A549 (cell line): Measurements from ENCODE around the gene SNX20. TPM values are rescaled to one million over a fixed set of nuclear protein-coding genes. Genes with fewer than 3 reads are reported as not detected.

ENCODE experiments used
- ATAC-seq, 2 experiments: fragments of 200-7000 bp in 1 of 2; fragments of >200 bp in 1 of 2; cut with Nextera tagmentation in 1 of 2; cut with Tn5 transposase in 1 of 2; 3 replicates each; pipeline versions ENCODE4 v1.8.0 to v1.9.1; 2018 to 2020; ENCODE audit warnings: mild to moderate bottlenecking in 1 of 2, moderate library complexity in 1 of 2
- CTCF ChIA-PET: fragments of 300-600 bp; sonication (Branson Sonifier 250); formaldehyde crosslinking; extraction: SDS; loops from one replicate; lab custom pipeline; 2021; ENCODE audit warnings: antibody characterized with exemption, inconsistent platforms; lab: Yijun Ruan, JAX
- POLR2A ChIA-PET: fragments of 350-600 bp; formaldehyde crosslinking; extraction: SDS; loops from one replicate; lab custom pipeline; 2021; ENCODE audit warnings: antibody characterized with exemption, inconsistent platforms; lab: Yijun Ruan, JAX
- DNase-seq, 2 experiments: peaks; one replicate each; pipeline versions ENCODE4 v3.0.0 to v3.0.0-alpha.2; 2011 to 2016; ENCODE audit warnings: low read depth in 1 of 2, low spot score in 1 of 2
- FAIRE-seq: peaks from 2 replicates; lab custom pipeline; 2011; peaks lifted over from hg19 to GRCh38; lab: Jason Lieb, UNC
- H3K27ac ChIP-seq, 2 experiments: fragments of >200 bp; sonication (Bioruptor Twin); formaldehyde crosslinking; 3 replicates each; pipeline ENCODE4 v1.5.1; 2016 to 2017
- H3K4me1 ChIP-seq: fragments of >200 bp; sonication (Bioruptor Twin); formaldehyde crosslinking; 3 replicates; pipeline ENCODE4 v1.6.1; 2016
- H3K4me2 ChIP-seq: fragments of >200 bp; sonication (Bioruptor Twin); formaldehyde crosslinking; 3 replicates; pipeline ENCODE4 v1.6.1; 2016
- H3K4me3 ChIP-seq: fragments of >200 bp; sonication (Bioruptor Twin); formaldehyde crosslinking; 3 replicates; pipeline ENCODE4 v1.5.1; 2016
- H3K9me3 ChIP-seq: fragments of >200 bp; sonication (Bioruptor Twin); formaldehyde crosslinking; 3 replicates; pipeline ENCODE4 v1.6.1; 2016
- CBX2 ChIP-seq: fragments of 200-600 bp; sonication (generic); IDR thresholded peaks from 2 replicates; pipeline ENCODE4 v1.6.1; 2016; ENCODE audit warnings: low read depth, mild to moderate bottlenecking, borderline replicate concordance
- CEBPB ChIP-seq, 2 experiments: fragments of >200 bp in 1 of 2; sonication (Bioruptor Twin) in 1 of 2; formaldehyde crosslinking in 1 of 2; IDR thresholded peaks; 2 replicates each; pipeline ENCODE4 v1.6.1; 2012 to 2016
- EHF ChIP-seq: fragments of 250-450 bp; sonication (Bioruptor Pico); IDR thresholded peaks from 2 replicates; pipeline ENCODE4 v1.5.0; 2020; ENCODE audit warnings: mild to moderate bottlenecking
- EP300 ChIP-seq, 2 experiments: fragments of >200 bp; sonication (Bioruptor Twin); formaldehyde crosslinking; IDR thresholded peaks; 2 replicates in 1 of 2; 3 replicates in 1 of 2; pipeline ENCODE4 v1.6.1; 2016 to 2017
- ESRRA ChIP-seq: fragments of 150-350 bp; IDR thresholded peaks from 2 replicates; pipeline ENCODE4 v1.6.1; 2014; ENCODE audit warnings: mild to moderate bottlenecking, low read length, borderline replicate concordance
- FOXS1 ChIP-seq: fragments of 250-450 bp; sonication (Bioruptor Pico); IDR thresholded peaks from 2 replicates; pipeline ENCODE4 v1.5.0; 2020; ENCODE audit warnings: mild to moderate bottlenecking, moderate library complexity
- HOXA7 ChIP-seq: fragments of 250-450 bp; sonication (Bioruptor Pico); IDR thresholded peaks from 2 replicates; pipeline ENCODE4 v1.5.0; 2020; ENCODE audit warnings: mild to moderate bottlenecking, moderate library complexity
- MAFK ChIP-seq: fragments of 450-650 bp; IDR thresholded peaks from 2 replicates; pipeline ENCODE4 v1.6.1; 2014; ENCODE audit not compliant: partially characterized antibody
- MYC ChIP-seq: IDR thresholded peaks from 2 replicates; pipeline ENCODE4 v1.6.1; 2012; ENCODE audit warnings: mild to moderate bottlenecking, inconsistent platforms, low read length, improper control_type of control experiment, borderline replicate concordance
- POLR2AphosphoS2 ChIP-seq: conservative IDR thresholded peaks from 2 replicates; pipeline ENCODE4 v1.6.1; 2012; ENCODE audit warnings: low read length, improper control_type of control experiment, inconsistent platforms
- RCOR1 ChIP-seq: fragments of 150-350 bp; IDR thresholded peaks from 2 replicates; pipeline ENCODE4 v1.6.1; 2014; ENCODE audit warnings: antibody characterized with exemption, low read length, low read depth
- SMC3 ChIP-seq: fragments of >200 bp; sonication (Bioruptor Twin); formaldehyde crosslinking; IDR thresholded peaks from 3 replicates; pipeline ENCODE4 v1.6.1; 2018; ENCODE audit warnings: inconsistent platforms
- ZC3H11A ChIP-seq: fragments of 450-650 bp; IDR thresholded peaks from 2 replicates; pipeline ENCODE4 v1.6.1; 2014; ENCODE audit warnings: antibody characterized with exemption, mild to moderate bottlenecking
- WGBS: methylation state at CpG from one replicate; pipeline ENCODE4 v1.1.6; 2017; ENCODE audit errors: missing lambda C conversion rate; 5-methylcytosine and 5-hydroxymethylcytosine counted together
- polyA plus RNA-seq, 4 experiments: library from polyadenylated mRNA; depleted of rRNA in 3 of 4; stranded (reverse); fragments of >200 nt; fragmentation: RNase III in 1 of 4; extraction: RNeasy Plus Mini Kit Qiagen cat#74134 plus additional on column Dnase treatment in 1 of 4; gene quantifications; 2 replicates in 3 of 4; 3 replicates in 1 of 4; pipeline ENCODE4 v1.2.3, GENCODE V29; 2011 to 2017
- TF ChIP-seq, protein P1 (sequence below): fragments of 250-450 bp; sonication (Bioruptor Pico); IDR thresholded peaks from 2 replicates; pipeline ENCODE4 v1.5.0; 2021; ENCODE audit warnings: mild to moderate bottlenecking, moderate library complexity, borderline replicate concordance
- TF ChIP-seq, protein P2 (sequence below): IDR thresholded peaks from 2 replicates; pipeline ENCODE4 v1.6.1; 2012
- TF ChIP-seq, protein P3 (sequence below): fragments of 250-450 bp; sonication (Bioruptor Pico); IDR thresholded peaks from 2 replicates; pipeline ENCODE4 v1.5.0; 2020; ENCODE audit warnings: low read depth, mild to moderate bottlenecking, moderate library complexity
- TF ChIP-seq, protein P4 (sequence below): fragments of 150-350 bp; IDR thresholded peaks from 2 replicates; pipeline ENCODE4 v1.6.1; 2014; ENCODE audit warnings: low read depth, mild to moderate bottlenecking, low read length
- TF ChIP-seq, protein P5 (sequence below): fragments of 200-600 bp; sonication (generic); IDR thresholded peaks from 2 replicates; pipeline ENCODE4 v1.6.1; 2016; ENCODE audit warnings: antibody characterized with exemption, mild to moderate bottlenecking, moderate library complexity

SNX20 gene
- polyA plus RNA-seq, 2 of the 4 experiments (the other 2 are of a cell fraction), result not detected

DNA sequence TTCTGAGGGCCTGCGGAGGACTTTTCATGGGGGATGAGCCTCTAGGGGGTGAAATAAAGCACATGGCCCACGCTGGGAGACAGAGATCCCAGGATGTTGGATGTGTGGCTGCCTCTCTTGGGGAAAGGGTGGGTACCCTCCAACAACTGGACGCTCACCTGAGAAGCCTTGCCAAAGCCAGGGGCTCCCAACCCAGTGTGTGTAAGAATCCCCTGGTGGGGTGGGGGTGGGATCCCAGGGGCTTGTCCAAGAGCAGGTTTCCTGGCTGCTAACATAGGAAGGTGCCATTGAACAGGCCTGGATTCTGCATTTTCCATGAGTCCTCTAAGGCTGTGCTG lies 587 bp downstream of the SNX20 start:
- FAIRE-seq (no peak), DNase-seq (no peak), ATAC-seq (no peak)
- Histone ChIP-seq H3K4me3 (no peak overlapping the region), H3K9me3 (no peaks in the 10 kb centered on the region), H3K4me1 (no peaks in the 10 kb centered on the region), H3K4me2 (no peak overlapping the region), H3K27ac (no peak overlapping the region)
- WGBS, result 44% methylated on average over 3 of the region's 3 CpGs
- ChIA-PET CTCF (interaction anchor here (0.9 to 4.7 kb wide), 4 partner anchors 9 to 16 kb away, joined by 3 to 24 read pairs (median 14); no protein-coding TSS in a partner anchor), POLR2A (no interaction called here)
- TF ChIP-seq SMC3 (no peak), ESRRA (no peak), EP300 (IDR thresholded peaks at IDR 0.05) (no peak), CEBPB (IDR thresholded peaks at IDR 0.05) (no peak), MYC (no peak), MAFK (no peak), FOXS1 (CRISPR knock-in tag) (no peak), RCOR1 (no peak), CBX2 (no peak), HOXA7 (CRISPR knock-in tag) (no peak)
- TF ChIP-seq, protein P1, sequence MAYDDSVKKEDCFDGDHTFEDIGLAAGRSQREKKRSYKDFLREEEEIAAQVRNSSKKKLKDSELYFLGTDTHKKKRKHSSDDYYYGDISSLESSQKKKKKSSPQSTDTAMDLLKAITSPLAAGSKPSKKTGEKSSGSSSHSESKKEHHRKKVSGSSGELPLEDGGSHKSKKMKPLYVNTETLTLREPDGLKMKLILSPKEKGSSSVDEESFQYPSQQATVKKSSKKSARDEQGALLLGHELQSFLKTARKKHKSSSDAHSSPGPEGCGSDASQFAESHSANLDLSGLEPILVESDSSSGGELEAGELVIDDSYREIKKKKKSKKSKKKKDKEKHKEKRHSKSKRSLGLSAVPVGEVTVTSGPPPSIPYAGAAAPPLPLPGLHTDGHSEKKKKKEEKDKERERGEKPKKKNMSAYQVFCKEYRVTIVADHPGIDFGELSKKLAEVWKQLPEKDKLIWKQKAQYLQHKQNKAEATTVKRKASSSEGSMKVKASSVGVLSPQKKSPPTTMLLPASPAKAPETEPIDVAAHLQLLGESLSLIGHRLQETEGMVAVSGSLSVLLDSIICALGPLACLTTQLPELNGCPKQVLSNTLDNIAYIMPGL (CRISPR knock-in tag), result no peak
- TF ChIP-seq, protein P2, sequence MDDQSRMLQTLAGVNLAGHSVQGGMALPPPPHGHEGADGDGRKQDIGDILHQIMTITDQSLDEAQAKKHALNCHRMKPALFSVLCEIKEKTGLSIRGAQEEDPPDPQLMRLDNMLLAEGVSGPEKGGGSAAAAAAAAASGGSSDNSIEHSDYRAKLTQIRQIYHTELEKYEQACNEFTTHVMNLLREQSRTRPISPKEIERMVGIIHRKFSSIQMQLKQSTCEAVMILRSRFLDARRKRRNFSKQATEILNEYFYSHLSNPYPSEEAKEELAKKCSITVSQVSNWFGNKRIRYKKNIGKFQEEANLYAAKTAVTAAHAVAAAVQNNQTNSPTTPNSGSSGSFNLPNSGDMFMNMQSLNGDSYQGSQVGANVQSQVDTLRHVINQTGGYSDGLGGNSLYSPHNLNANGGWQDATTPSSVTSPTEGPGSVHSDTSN, result no peak
- TF ChIP-seq, protein P3, sequence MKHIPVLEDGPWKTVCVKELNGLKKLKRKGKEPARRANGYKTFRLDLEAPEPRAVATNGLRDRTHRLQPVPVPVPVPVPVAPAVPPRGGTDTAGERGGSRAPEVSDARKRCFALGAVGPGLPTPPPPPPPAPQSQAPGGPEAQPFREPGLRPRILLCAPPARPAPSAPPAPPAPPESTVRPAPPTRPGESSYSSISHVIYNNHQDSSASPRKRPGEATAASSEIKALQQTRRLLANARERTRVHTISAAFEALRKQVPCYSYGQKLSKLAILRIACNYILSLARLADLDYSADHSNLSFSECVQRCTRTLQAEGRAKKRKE (CRISPR knock-in tag), result no peak
- TF ChIP-seq, protein P4, sequence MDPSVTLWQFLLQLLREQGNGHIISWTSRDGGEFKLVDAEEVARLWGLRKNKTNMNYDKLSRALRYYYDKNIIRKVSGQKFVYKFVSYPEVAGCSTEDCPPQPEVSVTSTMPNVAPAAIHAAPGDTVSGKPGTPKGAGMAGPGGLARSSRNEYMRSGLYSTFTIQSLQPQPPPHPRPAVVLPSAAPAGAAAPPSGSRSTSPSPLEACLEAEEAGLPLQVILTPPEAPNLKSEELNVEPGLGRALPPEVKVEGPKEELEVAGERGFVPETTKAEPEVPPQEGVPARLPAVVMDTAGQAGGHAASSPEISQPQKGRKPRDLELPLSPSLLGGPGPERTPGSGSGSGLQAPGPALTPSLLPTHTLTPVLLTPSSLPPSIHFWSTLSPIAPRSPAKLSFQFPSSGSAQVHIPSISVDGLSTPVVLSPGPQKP, result no peak
- TF ChIP-seq, all 56 proteins: peak for 0

DNA sequence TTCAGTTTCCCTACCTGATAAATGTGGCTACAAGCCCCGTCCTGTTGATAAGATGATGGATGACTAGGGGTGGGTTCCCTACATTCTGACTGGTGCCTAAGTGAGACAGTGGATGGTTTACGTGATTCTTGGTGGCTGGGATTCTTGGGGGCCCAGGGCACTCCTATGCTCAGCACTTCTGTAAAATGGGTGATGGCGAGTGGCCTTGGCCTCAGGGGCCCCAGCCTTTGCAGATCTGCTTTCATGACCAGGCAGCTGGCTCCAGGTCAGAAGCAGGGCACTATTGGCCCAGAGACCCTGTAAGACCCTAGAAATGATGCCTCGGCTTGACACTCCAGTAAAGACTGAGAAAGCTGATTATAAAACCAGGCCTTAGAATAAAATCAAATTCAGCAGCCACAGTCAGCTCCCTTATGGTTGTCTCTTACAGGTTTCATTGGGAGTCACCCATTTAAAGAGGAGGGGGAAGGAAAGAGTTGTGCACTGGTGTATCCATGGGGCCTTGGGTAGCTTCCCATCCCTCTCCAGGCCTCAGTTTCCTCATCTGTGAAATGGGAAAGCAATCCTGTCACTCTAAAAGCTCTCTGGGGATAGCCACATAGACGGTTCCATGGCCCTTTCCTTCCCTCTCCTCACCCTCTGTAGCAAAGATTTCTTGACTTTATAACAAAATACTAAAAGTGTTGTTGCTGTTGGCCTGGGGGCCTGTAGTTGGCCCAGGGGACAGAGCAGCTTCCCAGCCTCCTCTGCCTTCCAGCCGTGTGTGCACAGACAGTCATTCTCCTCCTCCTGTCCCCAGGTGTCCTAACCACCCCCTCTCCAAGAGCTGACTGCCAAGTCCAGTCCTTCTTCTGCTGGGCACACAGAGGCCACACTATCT lies 1.2 kb downstream of the SNX20 start:
- H3K27ac ChIP-seq, result no peak overlapping the region
- H3K4me2 ChIP-seq, result no peak overlapping the region
- FAIRE-seq (no peak), ATAC-seq (no peak), DNase-seq (no peak)
- H3K4me1 ChIP-seq, result no peaks in the 10 kb centered on the region
- no peak overlapping the region for H3K4me3 ChIP-seq
- CTCF ChIA-PET, result interaction anchor here (0.9 to 4.7 kb wide), 5 partner anchors 8 to 126 kb away, joined by 3 to 24 read pairs (median 5); no protein-coding TSS in a partner anchor
- TF ChIP-seq POLR2AphosphoS2, result no peak
- no peak for TF ChIP-seq EHF
- no peak for TF ChIP-seq ZC3H11A
- TF ChIP-seq, protein P5, sequence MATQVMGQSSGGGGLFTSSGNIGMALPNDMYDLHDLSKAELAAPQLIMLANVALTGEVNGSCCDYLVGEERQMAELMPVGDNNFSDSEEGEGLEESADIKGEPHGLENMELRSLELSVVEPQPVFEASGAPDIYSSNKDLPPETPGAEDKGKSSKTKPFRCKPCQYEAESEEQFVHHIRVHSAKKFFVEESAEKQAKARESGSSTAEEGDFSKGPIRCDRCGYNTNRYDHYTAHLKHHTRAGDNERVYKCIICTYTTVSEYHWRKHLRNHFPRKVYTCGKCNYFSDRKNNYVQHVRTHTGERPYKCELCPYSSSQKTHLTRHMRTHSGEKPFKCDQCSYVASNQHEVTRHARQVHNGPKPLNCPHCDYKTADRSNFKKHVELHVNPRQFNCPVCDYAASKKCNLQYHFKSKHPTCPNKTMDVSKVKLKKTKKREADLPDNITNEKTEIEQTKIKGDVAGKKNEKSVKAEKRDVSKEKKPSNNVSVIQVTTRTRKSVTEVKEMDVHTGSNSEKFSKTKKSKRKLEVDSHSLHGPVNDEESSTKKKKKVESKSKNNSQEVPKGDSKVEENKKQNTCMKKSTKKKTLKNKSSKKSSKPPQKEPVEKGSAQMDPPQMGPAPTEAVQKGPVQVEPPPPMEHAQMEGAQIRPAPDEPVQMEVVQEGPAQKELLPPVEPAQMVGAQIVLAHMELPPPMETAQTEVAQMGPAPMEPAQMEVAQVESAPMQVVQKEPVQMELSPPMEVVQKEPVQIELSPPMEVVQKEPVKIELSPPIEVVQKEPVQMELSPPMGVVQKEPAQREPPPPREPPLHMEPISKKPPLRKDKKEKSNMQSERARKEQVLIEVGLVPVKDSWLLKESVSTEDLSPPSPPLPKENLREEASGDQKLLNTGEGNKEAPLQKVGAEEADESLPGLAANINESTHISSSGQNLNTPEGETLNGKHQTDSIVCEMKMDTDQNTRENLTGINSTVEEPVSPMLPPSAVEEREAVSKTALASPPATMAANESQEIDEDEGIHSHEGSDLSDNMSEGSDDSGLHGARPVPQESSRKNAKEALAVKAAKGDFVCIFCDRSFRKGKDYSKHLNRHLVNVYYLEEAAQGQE, result no peak
- TF ChIP-seq, all 56 proteins: peak for 0
- 0 out of 3 replicates have a peak, but pooled peaks cover 2% of the 10 kb centered on the region for H3K9me3 ChIP-seq
- 34% methylated on average over 5 of the region's 6 CpGs for WGBS
- POLR2A ChIA-PET, result no interaction called here
